Muscle layer of duodenum (tissue), 2 donors: ENCODE data around the gene FAHD2A.
"Not testable (repeated sequence)": the region's sequence is repeated elsewhere in the genome, so short reads cannot be mapped to it uniquely, and the experiment has no call there.

Experiments
- H3K27ac ChIP-seq: one replicate; pipeline ENCODE4 v1.7.0; 2013; ENCODE audit warnings: mild to moderate bottlenecking, low read length
- H3K27me3 ChIP-seq: one replicate; pipeline ENCODE4 v1.7.0; 2013; ENCODE audit warnings: low read depth, mild to moderate bottlenecking, control low read depth, low read length
- H3K36me3 ChIP-seq, 2 donors: one replicate each; pipeline ENCODE4 v1.7.0; 2013; ENCODE audit warnings: low read length in 2 of 2, control low read depth in 1 of 2, mild to moderate bottlenecking in 1 of 2; ENCODE audit not compliant: insufficient read depth in 2 of 2, control insufficient read depth in 1 of 2
- H3K4me1 ChIP-seq, 2 donors: one replicate each; pipeline ENCODE4 v1.7.0; 2013; ENCODE audit warnings: low read length in 2 of 2, mild to moderate bottlenecking in 2 of 2, control low read depth in 1 of 2, moderate library complexity in 1 of 2; ENCODE audit not compliant: insufficient read depth in 2 of 2, control insufficient read depth in 1 of 2
- H3K4me3 ChIP-seq, 2 donors: one replicate each; pipeline ENCODE4 v1.7.0; 2013; ENCODE audit warnings: low read length in 2 of 2, low read depth in 1 of 2, mild to moderate bottlenecking in 1 of 2
- H3K9me3 ChIP-seq, 2 donors: one replicate each; pipeline ENCODE4 v1.7.0; 2013; ENCODE audit warnings: low read length in 2 of 2, control low read depth in 1 of 2, mild to moderate bottlenecking in 1 of 2; ENCODE audit not compliant: control insufficient read depth in 1 of 2
- donor health status: healthy.

FAHD2A gene

GRCh38 chr2:95392730-95393455 lies 9.6 kb upstream of the FAHD2A start:
- no peaks in the 10 kb centered on the region for H3K4me1 ChIP-seq
- no peaks in the 10 kb centered on the region for H3K36me3 ChIP-seq
- H3K9me3 ChIP-seq: no peaks in the 10 kb centered on the region
- no peak overlapping the region for H3K27ac ChIP-seq
- H3K4me3 ChIP-seq: no peak overlapping the region
- H3K27me3 ChIP-seq: peaks cover 5% of the 10 kb centered on the region

- Histone ChIP-seq H3K9me3 (no peaks in the 10 kb centered on the region), H3K27me3 (no peaks in the 10 kb centered on the region), H3K4me3 (no peak overlapping the region), H3K36me3 (no peaks in the 10 kb centered on the region), H3K27ac (no peak overlapping the region), H3K4me1 (no peaks in the 10 kb centered on the region)
These were observed 8.6 kb upstream of the FAHD2A start for GRCh38 chr2:95393901-95394300.

GRCh38 chr2:95399061-95399460 lies 3.4 kb upstream of the FAHD2A start:
- Histone ChIP-seq H3K4me3 (no peak overlapping the region), H3K27me3 (no peaks in the 10 kb centered on the region), H3K36me3 (no peaks in the 10 kb centered on the region), H3K4me1 (peaks cover 0 to 13% of the 10 kb centered on the region in 2 donors), H3K27ac (no peak overlapping the region), H3K9me3 (no peaks in the 10 kb centered on the region)

- Histone ChIP-seq H3K4me1 (peaks cover 0 to 13% of the 10 kb centered on the region in 2 donors), H3K4me3 (peak overlapping the region; percentile 86 to 95), H3K9me3 (no peaks in the 10 kb centered on the region), H3K27ac (no peak overlapping the region), H3K36me3 (no peaks in the 10 kb centered on the region), H3K27me3 (no peaks in the 10 kb centered on the region)
These were observed 1.0 kb upstream of the FAHD2A start for GRCh38 chr2:95401480-95401879.

GRCh38 chr2:95402004-95402369 lies 521 bp upstream of the FAHD2A start:
- H3K27me3 ChIP-seq, H3K36me3 ChIP-seq, H3K9me3 ChIP-seq: not testable (repeated sequence)
- peak overlapping the region; percentile 91 for H3K27ac ChIP-seq
- H3K4me1 ChIP-seq: peaks cover 0 to 13% of the 10 kb centered on the region in 2 donors
- peak overlapping the region; percentile 86 to 95 for H3K4me3 ChIP-seq

- Histone ChIP-seq H3K4me3 (peak overlapping the region; percentile 86 to 95), H3K27ac (peak overlapping the region; percentile 91), H3K4me1 (peaks cover 0 to 13% of the 10 kb centered on the region in 2 donors)
- H3K36me3 ChIP-seq, H3K9me3 ChIP-seq, H3K27me3 ChIP-seq: not testable (repeated sequence)
These were observed 755 bp downstream of the FAHD2A start for GRCh38 chr2:95403204-95403721.

- H3K27ac ChIP-seq, H3K27me3 ChIP-seq, H3K36me3 ChIP-seq, H3K9me3 ChIP-seq: not testable (repeated sequence)
- H3K4me1 ChIP-seq: peaks cover 0 to 13% of the 10 kb centered on the region in 2 donors
- H3K4me3 ChIP-seq: peak overlapping the region; percentile 86 to 95
These were observed 1.3 kb downstream of the FAHD2A start for GRCh38 chr2:95403824-95404223.

DNA sequence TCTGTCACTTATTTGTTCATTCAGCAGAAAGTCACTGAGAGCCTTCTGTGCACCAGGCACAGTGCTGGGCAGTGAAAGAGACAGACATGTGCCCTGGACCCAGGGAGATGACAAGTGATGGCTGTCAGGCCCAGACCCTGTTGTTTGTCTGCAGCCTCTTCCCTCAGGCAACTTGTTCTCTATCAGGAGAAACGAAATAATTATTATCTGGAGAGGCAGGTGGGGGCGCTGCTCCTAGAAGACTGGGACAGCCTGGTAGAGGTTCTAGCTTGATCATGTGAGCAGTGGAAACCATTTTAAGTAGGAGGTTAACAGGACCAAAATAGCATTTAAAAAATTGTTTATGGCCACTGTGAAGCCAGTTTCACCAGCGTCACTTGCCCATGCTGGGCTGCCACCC lies 2.2 kb downstream of the FAHD2A start:
- not testable (repeated sequence) for H3K27ac ChIP-seq, H3K36me3 ChIP-seq, H3K4me3 ChIP-seq, H3K9me3 ChIP-seq, H3K27me3 ChIP-seq
- H3K4me1 ChIP-seq: peaks cover 0 to 13% of the 10 kb centered on the region in 2 donors

- H3K9me3 ChIP-seq: not testable (repeated sequence)
These were observed 8.7 kb downstream of the FAHD2A start for GRCh38 chr2:95411239-95411638.

GRCh38 chr2:95414015-95414594 lies 11.6 kb downstream of the FAHD2A start:
- H3K36me3 ChIP-seq, H3K27ac ChIP-seq, H3K9me3 ChIP-seq, H3K27me3 ChIP-seq, H3K4me3 ChIP-seq, H3K4me1 ChIP-seq: not testable (repeated sequence)

More at GRCh38 chr2:95411239-95411638, 8.7 kb downstream of the FAHD2A start:
- not testable (repeated sequence) for H3K4me1 ChIP-seq, H3K27ac ChIP-seq, H3K36me3 ChIP-seq, H3K27me3 ChIP-seq, H3K4me3 ChIP-seq

DNA sequence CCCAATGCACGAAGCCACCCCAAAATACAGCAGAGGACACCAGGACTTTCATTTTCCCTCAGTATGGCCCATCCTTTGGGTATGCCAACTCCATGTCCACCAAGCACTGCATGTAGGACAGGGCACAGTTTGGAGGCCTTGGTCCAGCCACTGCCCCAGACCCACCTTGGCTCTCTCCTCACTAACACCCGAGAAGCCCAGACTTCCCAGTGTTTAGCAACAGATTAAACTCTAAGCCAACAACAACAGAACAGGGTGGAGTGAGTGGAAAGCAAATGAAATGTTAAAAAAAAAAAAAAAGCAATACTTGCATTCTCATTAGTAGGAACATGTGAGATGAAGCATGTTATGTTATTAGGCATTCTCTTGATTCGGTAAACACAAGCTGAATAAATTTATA lies 12.6 kb downstream of the FAHD2A start:
- H3K27me3 ChIP-seq, H3K27ac ChIP-seq, H3K36me3 ChIP-seq, H3K4me1 ChIP-seq, H3K9me3 ChIP-seq, H3K4me3 ChIP-seq: not testable (repeated sequence)

DNA sequence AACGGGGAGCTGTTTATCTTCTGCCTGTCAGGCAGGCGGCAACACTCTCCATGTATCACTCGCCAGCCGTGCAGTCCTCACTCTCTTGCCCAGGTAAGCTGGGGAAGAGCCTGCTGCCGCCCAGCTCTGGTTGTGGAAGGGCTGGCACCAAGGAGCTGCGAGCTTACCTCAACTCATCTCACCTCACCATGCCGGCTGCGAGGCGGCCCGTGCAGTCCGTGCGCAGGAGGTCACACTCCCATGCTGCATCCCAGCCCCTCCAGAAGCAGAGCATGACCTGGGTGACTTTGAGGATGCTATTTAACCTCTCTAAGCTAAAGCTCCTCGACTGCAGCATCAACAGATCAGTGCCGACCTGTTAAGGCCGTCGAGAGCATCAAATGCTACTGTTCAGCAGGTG lies 13.1 kb downstream of the FAHD2A start:
- H3K4me1 ChIP-seq, H3K36me3 ChIP-seq, H3K27me3 ChIP-seq, H3K27ac ChIP-seq, H3K9me3 ChIP-seq, H3K4me3 ChIP-seq: not testable (repeated sequence)
